Tibial artery (tissue), 4 donors: Measurements from ENCODE around the gene MAGI3.
"Not testable (repeated sequence)": the region's sequence is repeated elsewhere in the genome, so short reads cannot be mapped to it uniquely, and the experiment has no call there.

Source experiments
- DNase-seq, 2 donors: peaks; one replicate each; pipeline ENCODE4 v3.0.0-alpha.2; 2019
- H3K27ac ChIP-seq, 2 donors: fragments of 200-600 bp; sonication (generic) in 1 of 2; 1 replicate in 1 of 2; 2 replicates in 1 of 2; pipeline ENCODE4 v1.5.1; 2018 to 2019; ENCODE audit warnings: mild to moderate bottlenecking in 1 of 2
- H3K27me3 ChIP-seq, 2 donors: fragments of 200-600 bp; sonication (generic) in 1 of 2; one replicate each; pipeline versions ENCODE4 v1.5.1 to v1.6.0; 2016 to 2019
- H3K36me3 ChIP-seq, 3 donors: fragments of 200-600 bp; sonication (generic) in 2 of 3; one replicate each; pipeline ENCODE4 v1.5.1; 2016 to 2019; ENCODE audit warnings: mild to moderate bottlenecking in 2 of 3
- H3K4me1 ChIP-seq, 4 donors: fragments of 200-600 bp; sonication (generic) in 2 of 4; 1 replicate in 3 of 4; 2 replicates in 1 of 4; pipeline ENCODE4 v1.5.1; 2016 to 2019
- H3K4me3 ChIP-seq, 2 donors: fragments of 200-600 bp; sonication (generic) in 1 of 2; 1 replicate in 1 of 2; 2 replicates in 1 of 2; pipeline ENCODE4 v1.5.1; 2018 to 2019; ENCODE audit warnings: mild to moderate bottlenecking in 2 of 2
- H3K9me3 ChIP-seq, 3 donors: fragments of 200-600 bp; sonication (generic) in 1 of 3; one replicate each; pipeline ENCODE4 v1.5.1; 2016 to 2019
- intact Hi-C: fragments of 100-400 bp; cut with DNase I; formaldehyde crosslinking; loops from one replicate; pipeline ENCODE4 v1.15.0; 2023; ENCODE audit warnings: low total_unique reads
- TF ChIP-seq, protein P1 (sequence below), 2 experiments: fragments of 200-600 bp in 1 of 2; fragments of 450-650 bp in 1 of 2; IDR thresholded peaks; one replicate each; pipeline ENCODE4 v1.5.1; 2017 to 2019; ENCODE audit warnings: antibody characterized with exemption in 2 of 2, mild to moderate bottlenecking in 1 of 2, moderate library complexity in 1 of 2

The MAGI3 gene

GRCh38 chr1:113415310-113416070, 25.2 kb downstream of the MAGI3 start:
- no peak overlapping the region for H3K27ac ChIP-seq
- H3K27me3 ChIP-seq: no peaks in the 10 kb centered on the region
- intact Hi-C loops: no loop called here
- peaks cover 0 to 7% (median 1%) of the 10 kb centered on the region in 4 donors for H3K4me1 ChIP-seq
- no peaks in the 10 kb centered on the region for H3K36me3 ChIP-seq
- no peaks in the 10 kb centered on the region for H3K9me3 ChIP-seq
- no peak overlapping the region for H3K4me3 ChIP-seq
- DNase-seq: no peak
- TF ChIP-seq, protein P1, sequence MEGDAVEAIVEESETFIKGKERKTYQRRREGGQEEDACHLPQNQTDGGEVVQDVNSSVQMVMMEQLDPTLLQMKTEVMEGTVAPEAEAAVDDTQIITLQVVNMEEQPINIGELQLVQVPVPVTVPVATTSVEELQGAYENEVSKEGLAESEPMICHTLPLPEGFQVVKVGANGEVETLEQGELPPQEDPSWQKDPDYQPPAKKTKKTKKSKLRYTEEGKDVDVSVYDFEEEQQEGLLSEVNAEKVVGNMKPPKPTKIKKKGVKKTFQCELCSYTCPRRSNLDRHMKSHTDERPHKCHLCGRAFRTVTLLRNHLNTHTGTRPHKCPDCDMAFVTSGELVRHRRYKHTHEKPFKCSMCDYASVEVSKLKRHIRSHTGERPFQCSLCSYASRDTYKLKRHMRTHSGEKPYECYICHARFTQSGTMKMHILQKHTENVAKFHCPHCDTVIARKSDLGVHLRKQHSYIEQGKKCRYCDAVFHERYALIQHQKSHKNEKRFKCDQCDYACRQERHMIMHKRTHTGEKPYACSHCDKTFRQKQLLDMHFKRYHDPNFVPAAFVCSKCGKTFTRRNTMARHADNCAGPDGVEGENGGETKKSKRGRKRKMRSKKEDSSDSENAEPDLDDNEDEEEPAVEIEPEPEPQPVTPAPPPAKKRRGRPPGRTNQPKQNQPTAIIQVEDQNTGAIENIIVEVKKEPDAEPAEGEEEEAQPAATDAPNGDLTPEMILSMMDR (IDR thresholded peaks at IDR 0.05): no peak

GRCh38 chr1:113416071-113416470, 25.8 kb downstream of the MAGI3 start:
- DNase-seq, H3K27ac ChIP-seq, intact Hi-C loops, H3K4me1 ChIP-seq, H3K36me3 ChIP-seq, H3K4me3 ChIP-seq, H3K27me3 ChIP-seq, H3K9me3 ChIP-seq: not testable (repeated sequence)

DNA sequence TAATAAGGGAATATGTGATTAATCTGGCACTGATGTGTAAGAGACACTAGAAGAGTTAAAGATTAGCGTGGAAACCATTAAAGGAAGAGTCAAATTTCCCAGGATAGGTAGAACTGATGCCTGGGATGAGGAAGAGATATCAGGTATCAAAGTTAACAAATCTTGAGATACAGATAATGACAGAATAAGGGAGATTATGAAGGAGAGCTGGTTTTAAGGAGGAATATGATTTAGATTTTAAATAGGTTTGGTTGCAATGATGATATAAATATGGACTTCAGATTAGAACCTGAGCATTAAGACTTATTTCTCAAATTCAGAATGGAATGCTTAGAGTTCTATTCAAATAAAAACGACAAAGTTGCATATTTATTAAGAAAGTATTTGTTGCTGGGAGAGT, 26.2 kb downstream of the MAGI3 start:
- Histone ChIP-seq H3K27me3 (no peaks in the 10 kb centered on the region), H3K36me3 (no peaks in the 10 kb centered on the region), H3K27ac (no peak overlapping the region), H3K4me1 (peaks cover 0 to 8% (median 4%) of the 10 kb centered on the region in 4 donors), H3K9me3 (no peaks in the 10 kb centered on the region), H3K4me3 (no peak overlapping the region)
- no peak for DNase-seq
- intact Hi-C loops: no loop called here
- TF ChIP-seq, protein P1 (IDR thresholded peaks at IDR 0.05): no peak

DNA sequence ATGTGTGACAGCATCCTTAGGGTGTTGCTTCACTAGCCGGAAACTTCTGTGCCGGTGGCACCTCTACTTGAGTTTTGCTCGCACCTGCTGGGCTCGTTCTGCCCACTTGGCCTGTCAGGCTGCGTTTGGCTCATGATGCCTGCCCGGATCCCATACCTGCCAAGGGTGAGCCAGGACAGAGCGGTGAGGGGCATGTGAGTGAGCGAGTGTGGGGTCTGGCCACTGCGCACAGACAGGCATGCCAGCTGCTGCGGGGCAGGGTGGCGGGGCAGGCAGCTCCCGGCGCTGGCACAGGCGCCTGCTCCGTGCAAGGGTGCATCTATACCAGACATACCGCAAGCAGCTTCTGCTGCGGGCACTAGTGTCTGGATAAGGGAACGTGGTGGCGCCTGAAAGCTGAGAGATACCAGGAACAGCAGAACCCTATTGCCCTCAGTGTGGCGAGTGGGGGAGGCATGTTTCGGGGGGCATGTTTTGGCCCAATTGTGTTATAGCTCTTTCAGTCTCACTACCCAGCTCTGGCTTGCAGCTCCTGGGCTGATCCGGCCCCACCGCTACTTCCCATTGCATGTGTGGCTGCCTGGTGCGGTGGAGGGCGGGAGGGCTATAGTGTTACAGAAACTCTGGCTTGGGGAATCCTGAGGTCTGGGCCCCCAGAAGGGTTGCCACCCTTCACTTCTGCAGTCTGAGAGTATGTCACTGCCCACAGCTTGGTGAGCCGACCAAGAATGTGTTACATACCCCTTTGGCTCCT, 32.2 kb downstream of the MAGI3 start:
- TF ChIP-seq, protein P1 (IDR thresholded peaks at IDR 0.05): no peak
- Histone ChIP-seq H3K27me3 (no peaks in the 10 kb centered on the region), H3K9me3 (no peaks in the 10 kb centered on the region), H3K4me1 (peaks cover 0 to 5% (median 0%) of the 10 kb centered on the region in 4 donors), H3K36me3 (no peaks in the 10 kb centered on the region), H3K27ac (no peak overlapping the region), H3K4me3 (no peak overlapping the region)
- intact Hi-C loops: no loop called here
- DNase-seq: no peak

DNA sequence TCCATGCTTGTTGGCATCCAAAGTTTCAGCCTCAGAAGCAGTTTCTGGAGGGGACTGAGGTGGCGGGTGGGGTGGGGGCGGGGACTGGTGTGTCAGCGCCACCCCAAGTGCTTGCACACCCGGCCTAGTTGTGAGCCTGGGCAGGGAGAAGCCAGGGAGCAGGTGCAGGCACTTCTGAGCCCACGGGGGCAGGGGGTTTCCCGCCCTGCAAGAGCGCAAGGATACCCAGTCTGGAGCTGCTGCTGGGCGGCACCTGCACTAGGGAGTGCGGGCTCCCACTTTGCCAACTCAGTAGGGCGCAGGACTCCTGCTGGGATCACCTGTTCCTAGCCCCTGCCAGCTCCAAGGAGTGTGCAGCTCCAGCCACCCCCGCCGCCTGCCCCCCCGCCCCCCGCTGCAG, 33.5 kb downstream of the MAGI3 start:
- Histone ChIP-seq H3K36me3 (no peaks in the 10 kb centered on the region), H3K27me3 (no peaks in the 10 kb centered on the region), H3K27ac (no peak overlapping the region), H3K4me1 (peaks cover 0 to 5% (median 0%) of the 10 kb centered on the region in 4 donors), H3K9me3 (no peaks in the 10 kb centered on the region), H3K4me3 (no peak overlapping the region)
- intact Hi-C loops: no loop called here
- DNase-seq: no peak
- TF ChIP-seq, protein P1 (IDR thresholded peaks at IDR 0.05): no peak
